Transverse colon (tissue), 3 donors: Measurements from ENCODE around the gene ITGB7.

Experiments used
- POLR2A ChIP-seq: fragments of 450-650 bp; IDR thresholded peaks from one replicate; pipeline ENCODE4 v1.6.1; 2016; ENCODE audit warnings: antibody characterized with exemption, mild to moderate bottlenecking, moderate library complexity
- TF ChIP-seq, protein P1 (sequence below), 5 experiments: fragments of 200-600 bp in 3 of 5; fragments of 450-650 bp in 2 of 5; sonication (generic) in 3 of 5; IDR thresholded peaks; 1 replicate in 2 of 5; 2 replicates in 3 of 5; pipeline ENCODE4 v1.5.1; 2016 to 2017; ENCODE audit warnings: antibody characterized with exemption in 5 of 5, inconsistent platforms in 3 of 5, mild to moderate bottlenecking in 2 of 5, moderate library complexity in 1 of 5

DNA sequence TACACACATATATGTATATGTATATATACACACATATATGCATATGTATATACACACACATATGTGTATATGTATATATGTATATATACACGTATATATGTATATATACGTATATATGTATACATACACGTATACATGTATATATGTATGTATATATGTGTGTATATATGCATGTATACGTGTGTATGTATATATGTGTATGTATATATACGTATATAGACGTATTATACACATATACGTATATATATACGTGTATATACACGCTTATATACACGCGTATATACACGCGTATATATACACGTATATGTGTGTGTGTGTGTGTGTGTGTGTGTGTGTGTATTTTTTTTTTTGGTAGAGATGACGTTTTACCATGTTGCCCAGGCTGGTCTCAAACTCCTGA lies 59.4 kb downstream of the ITGB7 start:
- TF ChIP-seq, protein P1, sequence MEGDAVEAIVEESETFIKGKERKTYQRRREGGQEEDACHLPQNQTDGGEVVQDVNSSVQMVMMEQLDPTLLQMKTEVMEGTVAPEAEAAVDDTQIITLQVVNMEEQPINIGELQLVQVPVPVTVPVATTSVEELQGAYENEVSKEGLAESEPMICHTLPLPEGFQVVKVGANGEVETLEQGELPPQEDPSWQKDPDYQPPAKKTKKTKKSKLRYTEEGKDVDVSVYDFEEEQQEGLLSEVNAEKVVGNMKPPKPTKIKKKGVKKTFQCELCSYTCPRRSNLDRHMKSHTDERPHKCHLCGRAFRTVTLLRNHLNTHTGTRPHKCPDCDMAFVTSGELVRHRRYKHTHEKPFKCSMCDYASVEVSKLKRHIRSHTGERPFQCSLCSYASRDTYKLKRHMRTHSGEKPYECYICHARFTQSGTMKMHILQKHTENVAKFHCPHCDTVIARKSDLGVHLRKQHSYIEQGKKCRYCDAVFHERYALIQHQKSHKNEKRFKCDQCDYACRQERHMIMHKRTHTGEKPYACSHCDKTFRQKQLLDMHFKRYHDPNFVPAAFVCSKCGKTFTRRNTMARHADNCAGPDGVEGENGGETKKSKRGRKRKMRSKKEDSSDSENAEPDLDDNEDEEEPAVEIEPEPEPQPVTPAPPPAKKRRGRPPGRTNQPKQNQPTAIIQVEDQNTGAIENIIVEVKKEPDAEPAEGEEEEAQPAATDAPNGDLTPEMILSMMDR (IDR thresholded peaks at IDR 0.05) = no peak
- no peak for TF ChIP-seq POLR2A
